Hepatocyte (in vitro differentiated cells): ENCODE measurements around the gene RPGRIP1L.

Experiments
- CTCF ChIP-seq: fragments of 200-600 bp; sonication (generic); IDR thresholded peaks from 2 replicates; pipeline ENCODE4 v1.5.1; 2016; ENCODE audit warnings: antibody characterized with exemption, mild to moderate bottlenecking; ENCODE audit not compliant: poor library complexity
- EZH2 ChIP-seq: fragments of 200-600 bp; sonication (generic); IDR thresholded peaks from 2 replicates; pipeline ENCODE4 v1.6.1; 2016; ENCODE audit warnings: antibody characterized with exemption, mild to moderate bottlenecking, borderline replicate concordance

DNA sequence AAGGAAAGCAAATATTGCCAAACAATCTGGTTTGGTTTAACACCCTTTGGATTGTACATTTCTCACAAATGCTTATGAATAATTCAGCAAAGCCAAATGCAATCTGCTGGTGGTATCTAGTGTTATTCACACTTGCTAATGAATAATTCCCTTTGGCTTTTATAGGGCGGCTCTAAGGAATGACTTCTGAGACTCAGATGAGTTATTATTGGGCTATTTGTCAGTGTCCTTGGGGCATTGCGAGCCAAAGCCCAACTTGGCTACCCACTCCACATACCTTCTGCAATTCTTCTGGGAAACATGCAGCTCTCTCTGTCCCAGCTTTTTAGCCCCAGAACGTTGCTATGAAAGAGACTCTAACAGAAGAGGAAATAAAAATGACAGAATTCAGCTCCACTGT lies 41.4 kb upstream of the RPGRIP1L start:
- TF ChIP-seq EZH2 = no peak
- TF ChIP-seq CTCF = no peak
